DND-41 (cell line): ENCODE results near the gene ACOT6.

ENCODE experiments used
- ATAC-seq: fragments of 200-7000 bp; cut with Tn5 transposase; 3 replicates; pipeline ENCODE4 v1.9.1; 2021; ENCODE audit warnings: low read depth; ENCODE audit not compliant: insufficient read depth
- DNase-seq: peaks from one replicate; pipeline ENCODE4 v3.0.0-alpha.2; 2020
- H2AFZ ChIP-seq: 2 replicates; pipeline ENCODE4 v1.6.0; 2012; ENCODE audit warnings: low read depth, low read length
- H3K27ac ChIP-seq: 2 replicates; pipeline ENCODE4 v1.5.1; 2012; ENCODE audit warnings: low read length, inconsistent platforms
- H3K27me3 ChIP-seq: fragments of 200-600 bp; sonication (generic); 2 replicates; pipeline ENCODE4 v1.6.0; 2012; ENCODE audit warnings: low read length, mild to moderate bottlenecking, inconsistent platforms; ENCODE audit not compliant: insufficient read depth, poor library complexity
- H3K36me3 ChIP-seq: 2 replicates; pipeline ENCODE4 v1.5.1; 2012; ENCODE audit warnings: low read length, inconsistent platforms; ENCODE audit not compliant: insufficient read depth
- H3K4me1 ChIP-seq: 2 replicates; pipeline ENCODE4 v1.5.1; 2012; ENCODE audit warnings: mild to moderate bottlenecking, low read length; ENCODE audit not compliant: insufficient read depth
- H3K4me2 ChIP-seq: 2 replicates; pipeline ENCODE4 v1.6.0; 2012; ENCODE audit warnings: mild to moderate bottlenecking, moderate library complexity, low read length, inconsistent platforms; ENCODE audit not compliant: insufficient read depth
- H3K4me3 ChIP-seq, 2 experiments: fragments of 200-600 bp in 1 of 2; shearing (Covaris generic) in 1 of 2; 2 replicates each; pipeline ENCODE4 v1.5.1; 2012 to 2016; ENCODE audit warnings: inconsistent platforms in 2 of 2, low read length in 2 of 2, mild to moderate bottlenecking in 2 of 2, low read depth in 1 of 2, moderate library complexity in 1 of 2
- H3K79me2 ChIP-seq: 2 replicates; pipeline ENCODE4 v1.6.0; 2012; ENCODE audit warnings: low read length, inconsistent platforms; ENCODE audit not compliant: insufficient read depth
- H3K9ac ChIP-seq: 2 replicates; pipeline ENCODE4 v1.6.0; 2012; ENCODE audit warnings: low read depth, mild to moderate bottlenecking, inconsistent platforms, low read length, moderate library complexity
- H3K9me3 ChIP-seq: 2 replicates; pipeline ENCODE4 v1.5.1; 2012; ENCODE audit warnings: low read length, moderate library complexity, mild to moderate bottlenecking, inconsistent platforms; ENCODE audit not compliant: insufficient read depth, severe bottlenecking
- H4K20me1 ChIP-seq: 2 replicates; pipeline ENCODE4 v1.6.0; 2012; ENCODE audit warnings: low read length; ENCODE audit not compliant: insufficient read depth
- EZH2 ChIP-seq: IDR thresholded peaks from 3 replicates; pipeline ENCODE4 v1.6.1; 2012; ENCODE audit warnings: borderline replicate concordance, low read depth, mild to moderate bottlenecking, moderate library complexity, low read length, inconsistent platforms; ENCODE audit not compliant: severe bottlenecking
- TF ChIP-seq, protein P1 (sequence below): IDR thresholded peaks from 2 replicates; pipeline ENCODE4 v1.5.1; 2012; ENCODE audit warnings: borderline replicate concordance, low read length, moderate library complexity, mild to moderate bottlenecking; ENCODE audit not compliant: poor library complexity, severe bottlenecking; ENCODE audit errors: extremely low read depth

Gene ACOT6

DNA sequence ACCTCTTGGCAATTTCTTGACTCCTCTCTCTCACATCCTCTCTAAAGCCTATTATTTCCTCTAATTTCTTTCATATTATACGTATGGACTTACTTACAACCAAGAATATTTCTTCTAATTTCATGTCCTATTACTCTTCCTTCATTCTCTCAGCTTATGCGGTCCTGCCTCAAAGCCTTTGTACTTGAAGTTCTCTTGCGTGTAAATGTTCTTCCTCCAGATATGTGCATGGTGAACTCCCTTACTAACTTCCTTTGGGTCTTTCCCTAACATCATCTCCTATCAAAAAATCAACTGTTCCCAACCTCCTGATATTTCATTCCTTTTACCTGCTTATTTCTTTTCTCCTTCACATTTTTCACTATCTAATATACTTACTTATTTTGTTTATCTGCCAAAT, 55.5 kb downstream of the ACOT6 start:
- Histone ChIP-seq H3K4me3 (no peak overlapping the region), H2AFZ (no peak overlapping the region), H3K9ac (no peak overlapping the region), H3K36me3 (no peaks in the 10 kb centered on the region), H3K4me1 (no peaks in the 10 kb centered on the region), H3K79me2 (no peaks in the 10 kb centered on the region), H3K27ac (no peak overlapping the region), H3K4me2 (no peak overlapping the region), H3K27me3 (no peaks in the 10 kb centered on the region), H4K20me1 (no peaks in the 10 kb centered on the region), H3K9me3 (no peaks in the 10 kb centered on the region)
- ATAC-seq, result no peak
- DNase-seq, result no peak
- TF ChIP-seq EZH2, result no peak
- TF ChIP-seq, protein P1, sequence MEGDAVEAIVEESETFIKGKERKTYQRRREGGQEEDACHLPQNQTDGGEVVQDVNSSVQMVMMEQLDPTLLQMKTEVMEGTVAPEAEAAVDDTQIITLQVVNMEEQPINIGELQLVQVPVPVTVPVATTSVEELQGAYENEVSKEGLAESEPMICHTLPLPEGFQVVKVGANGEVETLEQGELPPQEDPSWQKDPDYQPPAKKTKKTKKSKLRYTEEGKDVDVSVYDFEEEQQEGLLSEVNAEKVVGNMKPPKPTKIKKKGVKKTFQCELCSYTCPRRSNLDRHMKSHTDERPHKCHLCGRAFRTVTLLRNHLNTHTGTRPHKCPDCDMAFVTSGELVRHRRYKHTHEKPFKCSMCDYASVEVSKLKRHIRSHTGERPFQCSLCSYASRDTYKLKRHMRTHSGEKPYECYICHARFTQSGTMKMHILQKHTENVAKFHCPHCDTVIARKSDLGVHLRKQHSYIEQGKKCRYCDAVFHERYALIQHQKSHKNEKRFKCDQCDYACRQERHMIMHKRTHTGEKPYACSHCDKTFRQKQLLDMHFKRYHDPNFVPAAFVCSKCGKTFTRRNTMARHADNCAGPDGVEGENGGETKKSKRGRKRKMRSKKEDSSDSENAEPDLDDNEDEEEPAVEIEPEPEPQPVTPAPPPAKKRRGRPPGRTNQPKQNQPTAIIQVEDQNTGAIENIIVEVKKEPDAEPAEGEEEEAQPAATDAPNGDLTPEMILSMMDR, result no peak
